HepG2 (cell line): ENCODE measurements around the gene ALPK3. TPM values are rescaled to one million over a fixed set of nuclear protein-coding genes. Genes with fewer than 3 reads are reported as not detected.

ENCODE experiments used
- ARID4A ChIP-seq: sonication (generic); formaldehyde crosslinking; IDR thresholded peaks from 2 replicates; pipeline ENCODE4 v1.5.0; 2020; ENCODE audit warnings: mild to moderate bottlenecking, missing genetic modification reagents, borderline replicate concordance
- EEA1 ChIP-seq: sonication (generic); formaldehyde crosslinking; IDR thresholded peaks from 2 replicates; pipeline ENCODE4 v1.5.1; 2020; ENCODE audit warnings: mild to moderate bottlenecking, missing genetic modification reagents, borderline replicate concordance
- ERF ChIP-seq: IDR thresholded peaks from 2 replicates; pipeline ENCODE4 v1.6.1; 2018; ENCODE audit warnings: missing biosample characterization, missing genetic modification reagents
- FOXM1 ChIP-seq: sonication (generic); formaldehyde crosslinking; IDR thresholded peaks from 2 replicates; pipeline ENCODE4 v1.5.0; 2020; ENCODE audit warnings: missing genetic modification reagents
- GMEB2 ChIP-seq: IDR thresholded peaks from 2 replicates; pipeline ENCODE4 v1.6.1; 2016; ENCODE audit warnings: missing biosample characterization, missing genetic modification reagents, low read depth
- HNF1B ChIP-seq: sonication (generic); formaldehyde crosslinking; IDR thresholded peaks from 2 replicates; pipeline ENCODE4 v1.5.1; 2020; ENCODE audit warnings: mild to moderate bottlenecking, moderate library complexity, missing genetic modification reagents
- ONECUT2 ChIP-seq: sonication (generic); formaldehyde crosslinking; IDR thresholded peaks from 2 replicates; pipeline ENCODE4 v1.4.0; 2020; ENCODE audit warnings: missing genetic modification reagents
- PLRG1 ChIP-seq: fragments of 450-650 bp; conservative IDR thresholded peaks from 2 replicates; pipeline ENCODE4 v1.6.1; 2016
- SMAD3 ChIP-seq: sonication (generic); formaldehyde crosslinking; IDR thresholded peaks from 2 replicates; pipeline ENCODE4 v1.4.0; 2020; ENCODE audit warnings: missing genetic modification reagents
- SMARCE1 ChIP-seq: fragments of 450-650 bp; IDR thresholded peaks from 2 replicates; pipeline ENCODE4 v1.6.1; 2017; ENCODE audit warnings: borderline replicate concordance
- TAF1 ChIP-seq: sonication (generic); formaldehyde crosslinking; IDR thresholded peaks from 2 replicates; pipeline ENCODE4 v1.4.0; 2020; ENCODE audit warnings: missing genetic modification reagents
- ZNF841 ChIP-seq: sonication (generic); formaldehyde crosslinking; IDR thresholded peaks from 2 replicates; pipeline ENCODE4 v1.8.1; 2023; ENCODE audit warnings: missing genetic modification reagents, borderline replicate concordance
- ZNF879 ChIP-seq: sonication (generic); formaldehyde crosslinking; IDR thresholded peaks from 2 replicates; pipeline ENCODE4 v1.8.1; 2023; ENCODE audit warnings: missing genetic modification reagents
- ZUFSP ChIP-seq: sonication (generic); formaldehyde crosslinking; IDR thresholded peaks from 2 replicates; pipeline ENCODE4 v1.9.0; 2021; ENCODE audit warnings: missing genetic modification reagents, mild to moderate bottlenecking, borderline replicate concordance
- polyA plus RNA-seq, 8 experiments: library from polyadenylated mRNA; depleted of rRNA in 3 of 8; stranded (reverse) in 7 of 8; unstranded in 1 of 8; fragments of >200 nt; fragmentation: Illumina TruSeq in 4 of 8; extraction: Trizol in 4 of 8; gene quantifications; 2 replicates each; pipeline versions ENCODE4 v1.2.1 to v1.2.3, GENCODE V29; 2011 to 2016; ENCODE audit warnings: low read depth in 4 of 8, missing spikeins in 1 of 8, mixed read lengths in 1 of 8; ENCODE audit not compliant: insufficient read depth in 1 of 8
- total RNA-seq, 5 experiments: library from RNA; depleted of rRNA; stranded (reverse); fragments of >200 nt; fragmentation: Illumina TruSeq; extraction: Trizol; gene quantifications; 2 replicates each; pipeline ENCODE4 v1.2.3, GENCODE V29; 2016; ENCODE audit warnings: low read depth in 1 of 5
- TF ChIP-seq, protein P1 (sequence below): sonication (generic); formaldehyde crosslinking; IDR thresholded peaks from 2 replicates; pipeline ENCODE4 v1.8.0; 2022; ENCODE audit warnings: mild to moderate bottlenecking, missing genetic modification reagents, borderline replicate concordance
- TF ChIP-seq, protein P2 (sequence below): sonication (generic); formaldehyde crosslinking; IDR thresholded peaks from 2 replicates; pipeline ENCODE4 v1.5.1; 2020; ENCODE audit warnings: missing genetic modification reagents, mild to moderate bottlenecking, borderline replicate concordance

ALPK3 gene
- total and polyA plus RNA-seq, 2 of the 13 experiments (the other 11 are each of a cell fraction or from before 2014, with no cell fraction given) = 0.04 to 0.42 TPM

DNA sequence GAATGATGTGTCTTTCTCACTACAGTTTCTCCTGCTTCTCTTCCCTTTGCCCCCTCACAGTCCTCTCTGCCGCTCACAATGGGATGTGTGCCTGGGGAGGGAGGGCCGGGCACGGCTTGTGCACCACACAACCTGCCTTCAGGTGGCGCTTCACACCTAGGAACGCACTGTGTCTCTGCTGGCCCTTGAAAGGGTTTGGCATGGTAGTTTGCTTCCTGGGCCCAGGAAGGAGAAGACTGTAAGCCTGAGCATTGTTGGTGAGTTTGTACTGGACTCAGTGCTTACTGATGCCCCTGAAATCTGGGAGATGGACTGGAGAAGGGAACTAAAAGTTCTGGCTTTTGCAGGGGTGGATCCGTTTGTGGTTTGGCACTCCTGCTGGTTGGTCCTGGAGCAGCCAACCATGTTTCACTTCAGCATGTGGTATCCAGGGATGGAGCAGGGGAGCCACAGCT lies 9.2 kb downstream of the ALPK3 start (continued):
- peak; percentile 38; the same call in 1 of the 2 replicates for TF ChIP-seq HNF1B (CRISPR knock-in tag)
- peak; percentile 67; the same call in 1 of the 2 replicates for TF ChIP-seq ERF (CRISPR knock-in tag)
- no peak for TF ChIP-seq ZUFSP (CRISPR knock-in tag)
- no peak for TF ChIP-seq GMEB2 (CRISPR knock-in tag)
- no peak for TF ChIP-seq EEA1 (CRISPR knock-in tag)
- TF ChIP-seq SMAD3 (CRISPR knock-in tag) = no peak
- TF ChIP-seq, protein P1, sequence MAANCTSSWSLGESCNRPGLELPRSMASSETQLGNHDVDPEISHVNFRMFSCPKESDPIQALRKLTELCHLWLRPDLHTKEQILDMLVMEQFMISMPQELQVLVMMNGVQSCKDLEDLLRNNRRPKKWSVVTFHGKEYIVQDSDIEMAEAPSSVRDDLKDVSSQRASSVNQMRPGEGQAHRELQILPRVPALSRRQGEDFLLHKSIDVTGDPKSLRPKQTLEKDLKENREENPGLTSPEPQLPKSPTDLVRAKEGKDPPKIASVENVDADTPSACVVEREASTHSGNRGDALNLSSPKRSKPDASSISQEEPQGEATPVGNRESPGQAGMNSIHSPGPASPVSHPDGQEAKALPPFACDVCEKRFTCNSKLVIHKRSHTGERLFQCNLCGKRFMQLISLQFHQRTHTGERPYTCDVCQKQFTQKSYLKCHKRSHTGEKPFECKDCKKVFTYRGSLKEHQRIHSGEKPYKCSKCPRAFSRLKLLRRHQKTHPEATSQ (CRISPR knock-in tag) = no peak
- TF ChIP-seq, protein P2, sequence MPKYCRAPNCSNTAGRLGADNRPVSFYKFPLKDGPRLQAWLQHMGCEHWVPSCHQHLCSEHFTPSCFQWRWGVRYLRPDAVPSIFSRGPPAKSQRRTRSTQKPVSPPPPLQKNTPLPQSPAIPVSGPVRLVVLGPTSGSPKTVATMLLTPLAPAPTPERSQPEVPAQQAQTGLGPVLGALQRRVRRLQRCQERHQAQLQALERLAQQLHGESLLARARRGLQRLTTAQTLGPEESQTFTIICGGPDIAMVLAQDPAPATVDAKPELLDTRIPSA (CRISPR knock-in tag) = no peak
- TF ChIP-seq ARID4A (CRISPR knock-in tag) = no peak
- TF ChIP-seq PLRG1 = no peak
- TF ChIP-seq ONECUT2 (CRISPR knock-in tag) = no peak
- no peak for TF ChIP-seq ZNF879 (CRISPR knock-in tag)
- 0 out of 2 replicates have a peak, but pooled peaks have one; percentile 19 for TF ChIP-seq TAF1 (CRISPR knock-in tag)
- no peak for TF ChIP-seq FOXM1 (CRISPR knock-in tag)
- no peak for TF ChIP-seq SMARCE1
- no peak for TF ChIP-seq ZNF841 (CRISPR knock-in tag)
